Measurements from ENCODE around the gene SAFB2.

GRCh38 chr19:5588906-5589676 is 33.5 kb downstream of the SAFB2 start:
- no peak for TF ChIP-seq POLR2AphosphoS5 (IDR thresholded peaks at IDR 0.05; ENCODE audit: low read depth, low read length)
- TF ChIP-seq POLR2A (IDR thresholded peaks at IDR 0.05; ENCODE audit: low read depth, low read length), result no peak
- no peak for TF ChIP-seq TAF1 (IDR thresholded peaks at IDR 0.05; ENCODE audit: borderline replicate concordance, low read depth, low read length)

All from GM12892 (cell line).